HepG2 (cell line): ENCODE data around the gene IMPDH1. TPM values are rescaled to one million over a fixed set of nuclear protein-coding genes. Genes with fewer than 3 reads are reported as not detected.

Source experiments
- ATF7 ChIP-seq, 2 experiments: fragments of 450-650 bp in 1 of 2; sonication (generic) in 1 of 2; formaldehyde crosslinking in 1 of 2; IDR thresholded peaks; 2 replicates each; pipeline versions ENCODE4 v1.4.0 to v1.6.1; 2016 to 2020; ENCODE audit warnings: antibody characterized with exemption in 1 of 2, mild to moderate bottlenecking in 1 of 2, missing genetic modification reagents in 1 of 2
- DMTF1 ChIP-seq: sonication (generic); formaldehyde crosslinking; IDR thresholded peaks from 2 replicates; pipeline ENCODE4 v1.4.0; 2020; ENCODE audit warnings: mild to moderate bottlenecking, missing genetic modification reagents
- E2F2 ChIP-seq: sonication (generic); formaldehyde crosslinking; IDR thresholded peaks from 2 replicates; pipeline ENCODE4 v1.4.0; 2020; ENCODE audit warnings: missing genetic modification reagents, borderline replicate concordance
- FOXK1 ChIP-seq: sonication (generic); formaldehyde crosslinking; IDR thresholded peaks from 2 replicates; pipeline ENCODE4 v1.4.0; 2020; ENCODE audit warnings: low read depth, missing genetic modification reagents, borderline replicate concordance
- FOXP4 ChIP-seq: sonication (generic); formaldehyde crosslinking; IDR thresholded peaks from 2 replicates; pipeline ENCODE4 v1.4.0; 2020; ENCODE audit warnings: missing genetic modification reagents
- FUBP1 ChIP-seq: sonication (generic); formaldehyde crosslinking; IDR thresholded peaks from 2 replicates; pipeline ENCODE4 v1.5.1; 2020; ENCODE audit warnings: missing genetic modification reagents, mild to moderate bottlenecking, borderline replicate concordance
- GATA4 ChIP-seq: sonication (generic); IDR thresholded peaks from 2 replicates; pipeline ENCODE4 v1.6.1; 2016; ENCODE audit warnings: antibody characterized with exemption, low read depth, borderline replicate concordance
- GZF1 ChIP-seq: sonication (generic); formaldehyde crosslinking; IDR thresholded peaks from 2 replicates; pipeline ENCODE4 v1.5.1; 2020; ENCODE audit warnings: mild to moderate bottlenecking, missing genetic modification reagents
- HNF1B ChIP-seq: sonication (generic); formaldehyde crosslinking; IDR thresholded peaks from 2 replicates; pipeline ENCODE4 v1.5.1; 2020; ENCODE audit warnings: mild to moderate bottlenecking, moderate library complexity, missing genetic modification reagents
- HNRNPK ChIP-seq: fragments of 200-400 bp; formaldehyde crosslinking; IDR thresholded peaks from 2 replicates; pipeline ENCODE4 v1.6.1; 2018; ENCODE audit warnings: low read length, low read depth, moderate library complexity, mild to moderate bottlenecking; ENCODE audit not compliant: poor library complexity, severe bottlenecking
- ISX ChIP-seq: sonication (generic); formaldehyde crosslinking; conservative IDR thresholded peaks from 2 replicates; pipeline ENCODE4 v1.5.0; 2020; ENCODE audit warnings: missing genetic modification reagents
- NFE2L2 ChIP-seq: fragments of 150-350 bp; IDR thresholded peaks from 2 replicates; pipeline ENCODE4 v1.6.1; 2014; ENCODE audit warnings: low read length
- ONECUT2 ChIP-seq: sonication (generic); formaldehyde crosslinking; IDR thresholded peaks from 2 replicates; pipeline ENCODE4 v1.4.0; 2020; ENCODE audit warnings: missing genetic modification reagents
- SNAPC2 ChIP-seq: sonication (generic); formaldehyde crosslinking; IDR thresholded peaks from 2 replicates; pipeline ENCODE4 v1.8.1; 2022; ENCODE audit warnings: mild to moderate bottlenecking, missing genetic modification reagents
- SRF ChIP-seq: IDR thresholded peaks from 2 replicates; pipeline ENCODE4 v1.6.1; 2011; ENCODE audit warnings: mild to moderate bottlenecking, low read depth, low read length, moderate library complexity
- ZFP36 ChIP-seq: fragments of 150-350 bp; IDR thresholded peaks from 2 replicates; pipeline ENCODE4 v1.6.1; 2018; ENCODE audit warnings: borderline replicate concordance, low read length, low read depth; ENCODE audit not compliant: partially characterized antibody
- ZNF704 ChIP-seq: sonication (generic); formaldehyde crosslinking; IDR thresholded peaks from 2 replicates; pipeline ENCODE4 v1.8.1; 2023; ENCODE audit warnings: mild to moderate bottlenecking, inconsistent platforms, moderate library complexity, missing genetic modification reagents, borderline replicate concordance
- polyA plus RNA-seq, 8 experiments: library from polyadenylated mRNA; depleted of rRNA in 3 of 8; stranded (reverse) in 7 of 8; unstranded in 1 of 8; fragments of >200 nt; fragmentation: Illumina TruSeq in 4 of 8; extraction: Trizol in 4 of 8; gene quantifications; 2 replicates each; pipeline versions ENCODE4 v1.2.1 to v1.2.3, GENCODE V29; 2011 to 2016; ENCODE audit warnings: low read depth in 4 of 8, missing spikeins in 1 of 8, mixed read lengths in 1 of 8; ENCODE audit not compliant: insufficient read depth in 1 of 8
- total RNA-seq, 5 experiments: library from RNA; depleted of rRNA; stranded (reverse); fragments of >200 nt; fragmentation: Illumina TruSeq; extraction: Trizol; gene quantifications; 2 replicates each; pipeline ENCODE4 v1.2.3, GENCODE V29; 2016; ENCODE audit warnings: low read depth in 1 of 5

IMPDH1 gene
- total and polyA plus RNA-seq, 2 of the 13 experiments (the other 11 are each of a cell fraction or from before 2014, with no cell fraction given) = 22.8 to 34.0 TPM

- TF ChIP-seq DMTF1 (CRISPR knock-in tag) (no peak), NFE2L2 (no peak), FOXK1 (CRISPR knock-in tag) (no peak), SNAPC2 (no peak), ZNF704 (no peak), HNF1B (CRISPR knock-in tag) (no peak), FUBP1 (CRISPR knock-in tag) (no peak), GATA4 (no peak), ZFP36 (no peak), FOXP4 (CRISPR knock-in tag) (no peak), GZF1 (no peak), E2F2 (no peak), HNRNPK (peak; percentile 94), SRF (no peak), ISX (CRISPR knock-in tag) (no peak), ONECUT2 (CRISPR knock-in tag) (no peak), ATF7 (IDR thresholded peaks at IDR 0.05) (no peak), ATF7 (CRISPR knock-in tag; IDR thresholded peaks at IDR 0.05) (no peak)
These were observed 4.1 kb downstream of the IMPDH1 start (continued) for GRCh38 chr7:128405471-128406313.
